Stomach (tissue), 9 donors: ENCODE data around the gene LRCH1. TPM values are rescaled to one million over a fixed set of nuclear protein-coding genes. Genes with fewer than 3 reads are reported as not detected.

Experiments used
- DNase-seq, 2 donors: peaks; one replicate each; pipeline versions ENCODE4 v3.0.0 to v3.0.0-alpha.2; 2013 to 2019
- H3K27ac ChIP-seq, 5 donors: fragments of 200-600 bp in 4 of 5; sonication (generic) in 4 of 5; one replicate each; pipeline ENCODE4 v1.5.1; 2013 to 2019; ENCODE audit warnings: mild to moderate bottlenecking in 1 of 5, moderate library complexity in 1 of 5
- H3K27me3 ChIP-seq, 3 donors: fragments of 200-600 bp; sonication (generic); one replicate each; pipeline ENCODE4 v1.5.1; 2017 to 2019; ENCODE audit warnings: mixed run types in 1 of 3
- H3K36me3 ChIP-seq, 4 donors: fragments of 200-600 bp; sonication (generic); 1 replicate in 3 of 4; 2 replicates in 1 of 4; pipeline ENCODE4 v1.5.1; 2016 to 2019
- H3K4me1 ChIP-seq, 4 donors: fragments of 200-600 bp; sonication (generic); one replicate each; pipeline ENCODE4 v1.5.1; 2016 to 2019
- H3K4me3 ChIP-seq, 4 donors: fragments of 200-600 bp; sonication (generic) in 3 of 4; one replicate each; pipeline ENCODE4 v1.5.1; 2016 to 2019; ENCODE audit warnings: mild to moderate bottlenecking in 1 of 4
- H3K9me3 ChIP-seq, 4 donors: fragments of 200-600 bp; sonication (generic); one replicate each; pipeline ENCODE4 v1.5.1; 2016 to 2019
- CTCF ChIP-seq, 7 experiments: fragments of 450-650 bp in 4 of 7; fragments of 200-600 bp in 3 of 7; sonication (generic) in 3 of 7; IDR thresholded peaks; one replicate each; pipeline ENCODE4 v1.5.1; 2016 to 2019; ENCODE audit warnings: antibody characterized with exemption in 7 of 7, control low read depth in 2 of 7, mild to moderate bottlenecking in 1 of 7
- EP300 ChIP-seq: sonication (generic); formaldehyde crosslinking; IDR thresholded peaks from one replicate; pipeline ENCODE4 v1.6.1; 2017; ENCODE audit warnings: antibody characterized with exemption
- POLR2A ChIP-seq, 4 donors: fragments of 450-650 bp; IDR thresholded peaks; one replicate each; pipeline ENCODE4 v1.6.1; 2016; ENCODE audit warnings: antibody characterized with exemption in 4 of 4, control low read depth in 2 of 4, mild to moderate bottlenecking in 1 of 4, moderate library complexity in 1 of 4
- POLR2AphosphoS5 ChIP-seq, 3 donors: sonication (generic); formaldehyde crosslinking; IDR thresholded peaks; one replicate each; pipeline ENCODE4 v1.6.1; 2016; ENCODE audit warnings: antibody characterized with exemption in 3 of 3
- WGBS, 5 donors: extraction: QIAGEN DNeasy Blood & Tissue Kit in 3 of 5; methylation state at CpG; one replicate each; pipeline versions ENCODE4 v1.1.5 to v1.1.7; 2013 to 2018; 5-methylcytosine and 5-hydroxymethylcytosine counted together
- intact Hi-C: fragments of 100-400 bp; cut with DNase I; formaldehyde crosslinking; loops from one replicate; pipeline ENCODE4 v1.15.1; 2023; ENCODE audit warnings: low total_unique reads
- polyA plus RNA-seq, 3 donors: library from polyadenylated mRNA; stranded (reverse); fragments of 200-250 nt; gene quantifications; one replicate each; pipeline ENCODE4 v1.2.3, GENCODE V29; 2013
- total RNA-seq, 5 donors: library from RNA; depleted of rRNA; stranded (reverse); fragments of >200 nt; gene quantifications; one replicate each; pipeline versions ENCODE4 v1.1.0 to v1.2.3, GENCODE V29; 2014 to 2016
- donor health status: healthy with polysubstance abuse.
- donor health status: Bipolar disorder and iron deficiency.
- donor health status: healthy.

LRCH1 gene
- total and polyA plus RNA-seq, 8 donors: 5.4 to 70.6 (median 19.4) TPM

DNA sequence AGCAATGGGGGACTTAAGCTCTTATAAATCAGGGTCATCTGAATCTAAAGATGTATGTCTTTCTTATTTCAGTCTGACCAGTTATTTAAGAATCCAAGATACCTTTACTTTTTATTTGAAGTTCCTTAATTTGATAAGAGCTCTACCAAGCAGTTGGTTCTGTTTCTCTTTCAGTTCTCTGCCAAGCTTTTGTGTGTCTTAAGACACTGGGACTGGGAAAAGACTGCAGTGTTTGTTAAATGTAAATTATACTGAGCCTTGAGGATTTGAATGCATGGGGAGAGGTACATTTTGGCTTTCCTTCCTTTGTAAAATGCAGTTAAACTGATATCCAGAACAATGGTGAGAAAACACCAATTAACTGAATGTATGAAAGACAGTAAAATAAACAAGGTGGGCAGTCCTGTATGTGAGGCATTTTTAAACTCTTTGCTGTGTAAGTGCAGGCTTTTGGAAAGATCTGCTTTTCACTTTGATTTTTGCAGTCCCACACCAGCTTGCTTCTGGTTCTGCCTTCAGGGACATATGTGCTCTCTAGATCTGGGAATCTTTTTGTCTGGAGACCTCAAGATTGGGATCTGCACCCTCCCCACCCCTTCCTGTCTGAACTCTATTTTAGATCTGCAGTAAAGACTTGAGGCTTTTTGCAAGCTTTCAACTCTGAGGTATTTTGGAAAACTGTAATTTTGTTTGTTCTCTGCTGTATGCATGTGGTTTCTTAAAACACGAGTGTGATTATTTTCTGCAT lies 77.6 kb downstream of the LRCH1 start:
- Histone ChIP-seq H3K27ac (peak overlapping the region; percentile 32 to 66 (median 55)), H3K4me3 (no peak overlapping the region), H3K27me3 (no peaks in the 10 kb centered on the region), H3K36me3 (no peaks in the 10 kb centered on the region), H3K9me3 (no peaks in the 10 kb centered on the region), H3K4me1 (peaks cover 29 to 83% (median 55%) of the 10 kb centered on the region in 4 donors)
- WGBS, 5 donors: 0 to 24% (median 9%) methylated on average over 1 of the region's 1 CpG
- no peak for DNase-seq
- intact Hi-C loops: no loop called here
- TF ChIP-seq POLR2A (IDR thresholded peaks at IDR 0.05): no peak
- no peak for TF ChIP-seq EP300
- TF ChIP-seq POLR2AphosphoS5 (IDR thresholded peaks at IDR 0.05): no peak
- no peak for TF ChIP-seq CTCF (IDR thresholded peaks at IDR 0.05)

- no peaks in the 10 kb centered on the region for H3K9me3 ChIP-seq
- no peak for DNase-seq
- no peaks in the 10 kb centered on the region for H3K27me3 ChIP-seq
- H3K4me1 ChIP-seq: peaks cover 29 to 83% (median 53%) of the 10 kb centered on the region in 4 donors
- TF ChIP-seq POLR2A (IDR thresholded peaks at IDR 0.05): no peak
- TF ChIP-seq POLR2AphosphoS5 (IDR thresholded peaks at IDR 0.05): no peak
- TF ChIP-seq EP300: no peak
- TF ChIP-seq CTCF (IDR thresholded peaks at IDR 0.05): no peak
- WGBS, 5 donors: 48 to 61% (median 57%) methylated on average over 2 of the region's 2 CpGs
- no peaks in the 10 kb centered on the region for H3K36me3 ChIP-seq
- H3K4me3 ChIP-seq: no peak overlapping the region
- H3K27ac ChIP-seq: peak overlapping the region in 3 of 5 donors; percentile 55 to 66 (median 59)
- intact Hi-C loops: no loop called here
Observed at GRCh38 chr13:46631179-46631542, 78.2 kb downstream of the LRCH1 start.

DNA sequence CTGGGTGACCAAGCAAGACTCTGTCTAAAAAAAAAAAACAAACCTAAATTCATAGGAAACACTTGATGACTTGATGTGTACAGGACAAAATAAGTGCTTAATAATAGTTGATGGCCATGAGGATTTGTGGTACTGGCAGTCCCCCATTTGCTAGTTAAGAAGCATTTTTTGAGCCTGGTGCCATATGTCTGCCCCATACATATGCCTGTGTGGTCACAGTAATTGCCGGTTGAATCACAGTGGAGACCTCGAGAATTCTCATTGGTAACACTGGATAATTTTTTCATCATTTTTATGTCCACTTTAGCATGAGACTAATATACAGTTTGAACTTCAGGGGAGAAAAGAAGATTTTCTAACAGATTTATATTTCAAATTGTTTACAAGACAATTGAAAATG lies 79.2 kb downstream of the LRCH1 start:
- TF ChIP-seq EP300: no peak
- no peak for TF ChIP-seq POLR2A (IDR thresholded peaks at IDR 0.05)
- no peak for TF ChIP-seq POLR2AphosphoS5 (IDR thresholded peaks at IDR 0.05)
- TF ChIP-seq CTCF (IDR thresholded peaks at IDR 0.05): no peak
- Histone ChIP-seq H3K9me3 (no peaks in the 10 kb centered on the region), H3K4me1 (peaks cover 29 to 77% (median 54%) of the 10 kb centered on the region in 4 donors), H3K27ac (peak overlapping the region in 2 of 5 donors; percentile 11 to 49), H3K4me3 (no peak overlapping the region), H3K36me3 (no peaks in the 10 kb centered on the region), H3K27me3 (no peaks in the 10 kb centered on the region)
- DNase-seq: no peak
- intact Hi-C loops: no loop called here
- 87 to 97% (median 96%) methylated on average over 2 of the region's 2 CpGs for WGBS, 5 donors

DNA sequence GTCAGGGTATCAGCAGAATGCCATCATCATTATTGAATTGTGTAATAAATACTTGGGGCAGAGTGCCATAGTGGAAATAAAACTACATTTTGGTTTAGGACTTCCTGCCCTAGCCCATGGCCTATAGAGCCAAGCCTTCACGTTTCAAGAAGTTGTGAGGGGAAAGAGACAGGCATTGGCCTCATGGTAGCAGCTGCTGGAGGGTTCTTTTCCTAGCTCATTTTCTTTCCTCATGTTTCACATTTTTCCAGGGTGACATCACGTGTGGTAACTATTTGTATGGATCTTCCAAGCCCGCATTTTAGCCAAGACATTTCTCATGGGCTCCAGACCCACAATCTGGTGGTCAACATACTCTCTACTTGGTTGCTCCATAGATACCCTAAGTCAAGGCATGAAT lies 80.4 kb downstream of the LRCH1 start:
- no peaks in the 10 kb centered on the region for H3K9me3 ChIP-seq
- 42 to 70% (median 65%) methylated on average over 3 of the region's 3 CpGs for WGBS, 5 donors
- H3K4me3 ChIP-seq: no peak overlapping the region
- DNase-seq: no peak
- peak overlapping the region in 3 of 5 donors; percentile 43 to 60 (median 49) for H3K27ac ChIP-seq
- peaks cover 29 to 78% (median 52%) of the 10 kb centered on the region in 4 donors for H3K4me1 ChIP-seq
- TF ChIP-seq POLR2AphosphoS5 (IDR thresholded peaks at IDR 0.05) (no peak), POLR2A (IDR thresholded peaks at IDR 0.05) (no peak)
- no peaks in the 10 kb centered on the region for H3K27me3 ChIP-seq
- no peaks in the 10 kb centered on the region for H3K36me3 ChIP-seq
- intact Hi-C loops: no loop called here

- TF ChIP-seq POLR2AphosphoS5 (IDR thresholded peaks at IDR 0.05) (no peak), CTCF (IDR thresholded peaks at IDR 0.05) (no peak), POLR2A (IDR thresholded peaks at IDR 0.05) (no peak), EP300 (no peak)
- no peaks in the 10 kb centered on the region for H3K9me3 ChIP-seq
- no peaks in the 10 kb centered on the region for H3K36me3 ChIP-seq
- H3K27ac ChIP-seq: no peak overlapping the region
- WGBS, 5 donors: 44 to 62% (median 48%) methylated on average over 2 of the region's 2 CpGs
- no peak overlapping the region for H3K4me3 ChIP-seq
- intact Hi-C loops: no loop called here
- peaks cover 21 to 78% (median 46%) of the 10 kb centered on the region in 4 donors for H3K4me1 ChIP-seq
- no peak for DNase-seq
- no peaks in the 10 kb centered on the region for H3K27me3 ChIP-seq
Observed at GRCh38 chr13:46636451-46636850, 83.5 kb downstream of the LRCH1 start.
